Vagina (tissue), 2 donors: ENCODE results near the gene SBF2. TPM values are rescaled to one million over a fixed set of nuclear protein-coding genes. Genes with fewer than 3 reads are reported as not detected.

Experiments
- DNase-seq, 2 donors: peaks; one replicate each; pipeline ENCODE4 v3.0.0-alpha.2; 2017; ENCODE audit errors: extremely low spot score in 2 of 2
- H3K27ac ChIP-seq: fragments of 200-600 bp; sonication (generic); one replicate; pipeline ENCODE4 v1.5.1; 2019
- H3K27me3 ChIP-seq: fragments of 200-600 bp; sonication (generic); one replicate; pipeline ENCODE4 v1.5.1; 2019
- H3K36me3 ChIP-seq, 2 donors: fragments of 200-600 bp; sonication (generic); one replicate each; pipeline ENCODE4 v1.5.1; 2017 to 2019
- H3K4me1 ChIP-seq: fragments of 200-600 bp; sonication (generic); one replicate; pipeline ENCODE4 v1.5.1; 2019
- H3K4me3 ChIP-seq, 2 donors: fragments of 200-600 bp; sonication (generic); 1 replicate in 1 of 2; 2 replicates in 1 of 2; pipeline ENCODE4 v1.5.1; 2016 to 2019
- H3K9me3 ChIP-seq: fragments of 200-600 bp; sonication (generic); one replicate; pipeline ENCODE4 v1.5.1; 2019
- POLR2A ChIP-seq, 2 donors: fragments of 450-650 bp; IDR thresholded peaks; one replicate each; pipeline ENCODE4 v1.6.1; 2017; ENCODE audit warnings: antibody characterized with exemption in 2 of 2, mild to moderate bottlenecking in 2 of 2, moderate library complexity in 2 of 2
- POLR2AphosphoS5 ChIP-seq, 2 donors: sonication (generic); formaldehyde crosslinking; IDR thresholded peaks; one replicate each; pipeline ENCODE4 v1.9.0; 2017; ENCODE audit warnings: antibody characterized with exemption in 2 of 2, mild to moderate bottlenecking in 2 of 2, low read depth in 1 of 2; ENCODE audit not compliant: insufficient read depth in 1 of 2
- intact Hi-C: fragments of 100-400 bp; cut with DNase I; formaldehyde crosslinking; loops from one replicate; pipeline ENCODE4 v1.15.1; 2023
- total RNA-seq: library from RNA; depleted of rRNA; stranded (reverse); fragments of >200 nt; gene quantifications from one replicate; pipeline ENCODE4 v1.2.3, GENCODE V29; 2016
- TF ChIP-seq, protein P1 (sequence below), 3 experiments: fragments of 450-650 bp in 2 of 3; fragments of 200-600 bp in 1 of 3; sonication (generic) in 1 of 3; IDR thresholded peaks; one replicate each; pipeline ENCODE4 v1.5.1; 2017 to 2019; ENCODE audit warnings: antibody characterized with exemption in 3 of 3, mild to moderate bottlenecking in 2 of 3, moderate library complexity in 2 of 3

SBF2 gene
- total RNA-seq, 1 donor from 2014 or later = 69.5 TPM

DNA sequence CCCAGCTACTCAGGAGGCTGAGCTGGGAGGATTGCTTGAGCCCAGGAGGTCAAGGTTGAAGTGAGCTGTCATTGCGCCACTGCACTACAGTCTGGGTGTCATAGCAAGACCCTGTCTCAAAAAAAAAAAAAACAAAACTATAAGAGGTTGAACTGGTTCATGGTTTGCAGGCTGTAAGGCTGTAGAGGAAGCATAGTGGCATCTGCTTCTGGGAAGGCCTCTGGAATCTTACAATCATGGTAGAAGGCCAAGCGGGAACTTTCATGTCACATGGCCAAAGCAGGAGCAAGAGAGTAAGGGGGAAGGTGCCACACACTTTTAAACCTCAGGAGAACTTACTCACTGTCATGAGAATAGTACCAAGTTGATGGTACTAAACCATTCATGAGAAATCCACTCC is 520.5 kb downstream of the SBF2 start:
- no peak for DNase-seq

DNA sequence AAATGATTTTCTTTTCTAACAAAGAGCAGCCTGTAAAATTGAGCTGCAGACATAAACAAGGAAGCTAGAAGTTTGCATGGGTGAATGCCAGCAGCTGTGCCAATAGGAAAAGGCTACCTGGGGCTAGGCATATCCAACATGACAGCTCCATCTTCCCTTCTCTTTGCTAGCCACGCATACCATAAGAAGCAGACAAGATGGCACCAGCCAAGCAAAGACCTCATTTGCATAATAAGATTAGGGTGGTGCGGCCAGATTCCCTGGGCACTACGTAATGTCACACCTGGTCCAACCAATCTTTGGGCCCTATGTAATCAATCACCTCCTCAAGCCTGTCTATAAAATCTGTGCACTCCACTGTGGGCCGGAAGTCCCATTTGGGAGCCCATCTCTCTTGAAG is 521.8 kb downstream of the SBF2 start:
- DNase-seq = no peak
- Histone ChIP-seq H3K9me3 (no peaks in the 10 kb centered on the region), H3K27ac (no peak overlapping the region), H3K27me3 (no peaks in the 10 kb centered on the region), H3K4me3 (no peak overlapping the region), H3K4me1 (peaks cover 17% of the 10 kb centered on the region), H3K36me3 (no peaks in the 10 kb centered on the region)
- intact Hi-C loops = no loop called here
- TF ChIP-seq POLR2AphosphoS5 (IDR thresholded peaks at IDR 0.05; ENCODE audit: insufficient read depth in 1 of 2, low read depth in 1 of 2) (no peak), POLR2A (IDR thresholded peaks at IDR 0.05) (no peak)
- TF ChIP-seq, protein P1, sequence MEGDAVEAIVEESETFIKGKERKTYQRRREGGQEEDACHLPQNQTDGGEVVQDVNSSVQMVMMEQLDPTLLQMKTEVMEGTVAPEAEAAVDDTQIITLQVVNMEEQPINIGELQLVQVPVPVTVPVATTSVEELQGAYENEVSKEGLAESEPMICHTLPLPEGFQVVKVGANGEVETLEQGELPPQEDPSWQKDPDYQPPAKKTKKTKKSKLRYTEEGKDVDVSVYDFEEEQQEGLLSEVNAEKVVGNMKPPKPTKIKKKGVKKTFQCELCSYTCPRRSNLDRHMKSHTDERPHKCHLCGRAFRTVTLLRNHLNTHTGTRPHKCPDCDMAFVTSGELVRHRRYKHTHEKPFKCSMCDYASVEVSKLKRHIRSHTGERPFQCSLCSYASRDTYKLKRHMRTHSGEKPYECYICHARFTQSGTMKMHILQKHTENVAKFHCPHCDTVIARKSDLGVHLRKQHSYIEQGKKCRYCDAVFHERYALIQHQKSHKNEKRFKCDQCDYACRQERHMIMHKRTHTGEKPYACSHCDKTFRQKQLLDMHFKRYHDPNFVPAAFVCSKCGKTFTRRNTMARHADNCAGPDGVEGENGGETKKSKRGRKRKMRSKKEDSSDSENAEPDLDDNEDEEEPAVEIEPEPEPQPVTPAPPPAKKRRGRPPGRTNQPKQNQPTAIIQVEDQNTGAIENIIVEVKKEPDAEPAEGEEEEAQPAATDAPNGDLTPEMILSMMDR (IDR thresholded peaks at IDR 0.05) = no peak

More for the DNA sequence above, 520.5 kb downstream of the SBF2 start:
- Histone ChIP-seq H3K36me3 (no peaks in the 10 kb centered on the region), H3K4me1 (peaks cover 17% of the 10 kb centered on the region), H3K4me3 (no peak overlapping the region), H3K9me3 (no peaks in the 10 kb centered on the region), H3K27me3 (no peaks in the 10 kb centered on the region), H3K27ac (no peak overlapping the region)
- intact Hi-C loops = no loop called here
- TF ChIP-seq POLR2A (IDR thresholded peaks at IDR 0.05) = no peak
- TF ChIP-seq POLR2AphosphoS5 (IDR thresholded peaks at IDR 0.05; ENCODE audit: insufficient read depth in 1 of 2, low read depth in 1 of 2) = no peak

DNA sequence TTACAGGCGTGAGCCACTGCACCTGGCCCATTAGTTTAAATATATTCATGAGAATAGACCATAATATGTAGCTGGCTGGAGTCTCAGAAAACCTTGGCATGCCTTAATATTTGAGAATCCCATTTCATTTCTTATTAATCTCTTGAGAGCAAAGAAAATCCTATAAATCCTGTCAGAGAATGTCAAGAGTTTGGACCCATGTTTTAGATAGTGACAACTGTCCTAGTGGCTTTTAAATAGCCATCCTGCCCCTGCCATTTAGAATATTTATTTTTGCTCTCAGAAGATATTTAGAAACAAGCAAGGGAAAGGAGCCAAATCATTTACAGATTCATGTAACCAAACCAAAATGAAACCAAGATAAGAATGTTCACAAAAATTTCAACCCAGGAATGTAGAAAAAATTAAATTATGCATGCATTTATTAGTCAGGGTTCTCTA is 522.9 kb downstream of the SBF2 start:
- intact Hi-C loops = no loop called here
- TF ChIP-seq POLR2A (IDR thresholded peaks at IDR 0.05) (no peak), POLR2AphosphoS5 (IDR thresholded peaks at IDR 0.05; ENCODE audit: insufficient read depth in 1 of 2, low read depth in 1 of 2) (no peak)
- TF ChIP-seq, protein P1 (IDR thresholded peaks at IDR 0.05) = no peak

DNA sequence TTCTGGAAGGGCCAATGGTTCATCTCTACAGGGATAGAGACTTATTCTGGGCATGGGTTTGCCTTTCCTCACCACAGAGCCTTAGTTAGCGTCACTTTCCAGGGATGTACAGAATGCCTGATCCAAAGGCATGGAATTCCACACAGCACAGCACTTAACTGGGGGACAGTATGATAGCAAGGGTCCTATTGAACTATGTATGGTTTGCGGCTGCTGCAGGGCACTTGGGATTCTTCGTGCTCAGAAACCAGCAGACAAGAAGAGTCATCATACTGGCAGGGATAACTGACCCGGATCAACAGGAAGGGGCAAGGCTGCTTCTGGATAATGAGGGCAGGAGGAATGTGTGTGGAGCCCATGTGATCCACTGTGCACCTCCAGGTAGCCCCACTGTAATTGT is 524.4 kb downstream of the SBF2 start:
- no peaks in the 10 kb centered on the region for H3K9me3 ChIP-seq
- DNase-seq = no peak

More for the DNA sequence above, 522.9 kb downstream of the SBF2 start:
- no peaks in the 10 kb centered on the region for H3K27me3 ChIP-seq
- H3K27ac ChIP-seq = no peak overlapping the region
- H3K4me1 ChIP-seq = peaks cover 20% of the 10 kb centered on the region
- no peaks in the 10 kb centered on the region for H3K9me3 ChIP-seq
- no peaks in the 10 kb centered on the region for H3K36me3 ChIP-seq
- no peak overlapping the region for H3K4me3 ChIP-seq
- no peak for DNase-seq

DNA sequence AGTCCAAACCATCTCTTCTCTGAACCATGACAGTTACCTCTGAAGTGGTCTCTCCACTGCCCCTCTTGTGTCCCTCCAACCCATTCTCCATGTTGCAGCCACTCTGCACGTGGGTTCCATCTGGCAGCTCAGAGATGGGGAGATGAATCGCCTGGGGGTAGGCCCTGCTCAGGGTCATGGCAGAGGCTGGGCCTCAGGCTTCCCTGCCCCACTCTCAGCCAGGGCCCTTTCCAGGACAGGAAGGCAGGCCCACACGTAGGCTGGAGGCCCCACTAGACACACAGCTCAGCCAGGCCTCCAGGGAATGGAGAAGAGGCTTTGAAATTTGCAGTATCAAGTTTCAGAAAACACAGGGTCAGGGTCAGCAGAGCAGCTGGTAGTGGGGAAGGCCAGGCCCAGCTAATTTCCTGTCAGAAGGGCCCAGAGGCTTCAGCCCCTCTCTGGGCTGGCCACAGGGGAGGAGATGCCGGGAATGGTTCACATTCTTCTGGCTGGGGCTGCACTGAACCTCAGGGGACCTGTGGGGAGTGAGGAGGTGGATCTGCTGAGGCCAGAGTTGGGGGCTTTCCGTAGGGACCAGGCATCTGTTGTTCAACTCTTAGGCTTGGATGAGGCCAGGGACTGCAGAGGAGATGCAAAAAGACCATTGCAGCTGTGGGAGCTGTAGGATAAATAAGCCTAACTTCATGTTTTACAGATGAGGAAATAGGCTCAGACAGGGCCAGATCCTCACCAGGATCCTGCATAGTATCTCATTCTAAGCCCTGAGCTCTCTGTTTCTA is 528.5 kb downstream of the SBF2 start:
- intact Hi-C loops = no loop called here
- DNase-seq = no peak
- Histone ChIP-seq H3K4me3 (no peak overlapping the region), H3K27me3 (no peaks in the 10 kb centered on the region), H3K36me3 (no peaks in the 10 kb centered on the region), H3K27ac (peak overlapping the region; percentile 53), H3K9me3 (no peaks in the 10 kb centered on the region), H3K4me1 (peaks cover 43% of the 10 kb centered on the region)
- TF ChIP-seq POLR2AphosphoS5 (IDR thresholded peaks at IDR 0.05; ENCODE audit: insufficient read depth in 1 of 2, low read depth in 1 of 2) = peak in 1 of 2 donors; percentile 54
- no peak for TF ChIP-seq POLR2A (IDR thresholded peaks at IDR 0.05)
- TF ChIP-seq, protein P1 (IDR thresholded peaks at IDR 0.05) = no peak

More for the DNA sequence above, 524.4 kb downstream of the SBF2 start:
- H3K27ac ChIP-seq = no peak overlapping the region
- no peaks in the 10 kb centered on the region for H3K36me3 ChIP-seq
- no peak overlapping the region for H3K4me3 ChIP-seq
- no peaks in the 10 kb centered on the region for H3K27me3 ChIP-seq
- TF ChIP-seq, protein P1 (IDR thresholded peaks at IDR 0.05) = no peak
- TF ChIP-seq POLR2AphosphoS5 (IDR thresholded peaks at IDR 0.05; ENCODE audit: insufficient read depth in 1 of 2, low read depth in 1 of 2) (no peak), POLR2A (IDR thresholded peaks at IDR 0.05) (no peak)
- intact Hi-C loops = no loop called here
- peaks cover 20% of the 10 kb centered on the region for H3K4me1 ChIP-seq
